T-helper 17 cell (primary cell): Measurements from ENCODE around the gene EIF4B. TPM values are rescaled to one million over a fixed set of nuclear protein-coding genes. Genes with fewer than 3 reads are reported as not detected.
"Not testable (repeated sequence)": the region's sequence is repeated elsewhere in the genome, so short reads cannot be mapped to it uniquely, and the experiment has no call there.

Experiments used
- ATAC-seq: fragments of 150-1000 bp; cut with Tn5 transposase; 2 replicates; pipeline ENCODE4 v1.10.0; 2021; ENCODE audit warnings: mild to moderate bottlenecking, moderate library complexity
- DNase-seq, 3 donors: peaks; one replicate each; pipeline versions ENCODE4 v3.0.0 to v3.0.0-alpha.2; 2020 to 2021
- H3K9me3 ChIP-seq: one replicate; pipeline ENCODE4 v1.7.0; 2013; ENCODE audit warnings: low read length, mild to moderate bottlenecking; ENCODE audit not compliant: control insufficient read depth, poor library complexity, severe bottlenecking
- H3K27ac Mint-ChIP-seq: one replicate; pipeline ENCODE4 v1.8.0; 2022; ENCODE audit warnings: mild to moderate bottlenecking, moderate library complexity, mixed read lengths
- H3K27me3 Mint-ChIP-seq: one replicate; pipeline ENCODE4 v1.8.0; 2022; ENCODE audit warnings: mixed read lengths
- H3K36me3 Mint-ChIP-seq: one replicate; pipeline ENCODE4 v1.8.0; 2022; ENCODE audit warnings: low read depth, mixed read lengths
- H3K4me1 Mint-ChIP-seq: one replicate; pipeline ENCODE4 v1.8.0; 2022; ENCODE audit warnings: mild to moderate bottlenecking, mixed read lengths
- H3K4me3 Mint-ChIP-seq: one replicate; pipeline ENCODE4 v1.8.0; 2022; ENCODE audit warnings: mild to moderate bottlenecking, moderate library complexity, mixed read lengths
- total RNA-seq, 4 donors: library from RNA in 2 of 4; stranded (reverse) in 2 of 4; gene quantifications; one replicate each; pipeline ENCODE4 v1.2.3 and lab custom pipeline; 2022 to 2026

EIF4B gene
- total RNA-seq, 2 donors from 2014 or later, result 635 to 667 TPM

- H3K4me3 Mint-ChIP-seq, result peak overlapping the region; percentile 99
- H3K27me3 Mint-ChIP-seq, result no peaks in the 10 kb centered on the region
- H3K27ac Mint-ChIP-seq, result peak overlapping the region; percentile 99
- DNase-seq, result no peak
- H3K9me3 ChIP-seq, result no peaks in the 10 kb centered on the region
- ATAC-seq, result no peak
- H3K36me3 Mint-ChIP-seq, result peaks cover 5% of the 10 kb centered on the region
- peaks cover 30% of the 10 kb centered on the region for H3K4me1 Mint-ChIP-seq
Observed at GRCh38 chr12:53007343-53007742, 1.1 kb downstream of the EIF4B start.

GRCh38 chr12:53008760-53009159 lies 2.5 kb downstream of the EIF4B start:
- H3K4me1 Mint-ChIP-seq, result peaks cover 31% of the 10 kb centered on the region
- not testable (repeated sequence) for H3K9me3 ChIP-seq, H3K27me3 Mint-ChIP-seq, DNase-seq, ATAC-seq, H3K36me3 Mint-ChIP-seq
- H3K4me3 Mint-ChIP-seq, result peak overlapping the region; percentile 85
- H3K27ac Mint-ChIP-seq, result peak overlapping the region; percentile 99

- peak overlapping the region; percentile 99 for H3K27ac Mint-ChIP-seq
Observed at GRCh38 chr12:53010955-53011354, 4.7 kb downstream of the EIF4B start.

GRCh38 chr12:53011889-53012288 lies 5.6 kb downstream of the EIF4B start:
- H3K4me1 Mint-ChIP-seq, result peaks cover 28% of the 10 kb centered on the region
- peak overlapping the region; percentile 99 for H3K27ac Mint-ChIP-seq
- H3K27me3 Mint-ChIP-seq, result no peaks in the 10 kb centered on the region
- DNase-seq, result no peak
- peaks cover 1% of the 10 kb centered on the region for H3K36me3 Mint-ChIP-seq
- H3K4me3 Mint-ChIP-seq, result no peak overlapping the region
- H3K9me3 ChIP-seq, result no peaks in the 10 kb centered on the region
- no peak for ATAC-seq

More at GRCh38 chr12:53010955-53011354, 4.7 kb downstream of the EIF4B start:
- no peak for ATAC-seq
- H3K27me3 Mint-ChIP-seq, result no peaks in the 10 kb centered on the region
- no peaks in the 10 kb centered on the region for H3K9me3 ChIP-seq
- DNase-seq, result no peak
- peaks cover 5% of the 10 kb centered on the region for H3K36me3 Mint-ChIP-seq
- H3K4me1 Mint-ChIP-seq, result peaks cover 30% of the 10 kb centered on the region
- no peak overlapping the region for H3K4me3 Mint-ChIP-seq

- Mint-ChIP-seq H3K4me3 (no peak overlapping the region), H3K4me1 (peaks cover 24% of the 10 kb centered on the region), H3K36me3 (no peaks in the 10 kb centered on the region), H3K27me3 (no peaks in the 10 kb centered on the region), H3K27ac (no peak overlapping the region)
- no peaks in the 10 kb centered on the region for H3K9me3 ChIP-seq
- ATAC-seq (no peak), DNase-seq (no peak)
Observed at GRCh38 chr12:53012928-53013327, 6.7 kb downstream of the EIF4B start.

GRCh38 chr12:53014709-53015108 lies 8.5 kb downstream of the EIF4B start:
- H3K9me3 ChIP-seq, result no peaks in the 10 kb centered on the region
- Mint-ChIP-seq H3K36me3 (no peaks in the 10 kb centered on the region), H3K27me3 (no peaks in the 10 kb centered on the region), H3K4me3 (no peak overlapping the region), H3K4me1 (peaks cover 18% of the 10 kb centered on the region), H3K27ac (peak overlapping the region; percentile 11)
- ATAC-seq (no peak), DNase-seq (no peak)

- DNase-seq (no peak), ATAC-seq (no peak)
- no peaks in the 10 kb centered on the region for H3K9me3 ChIP-seq
- H3K4me1 Mint-ChIP-seq, result peaks cover 12% of the 10 kb centered on the region
- no peak overlapping the region for H3K4me3 Mint-ChIP-seq
- H3K27ac Mint-ChIP-seq, result no peak overlapping the region
- H3K27me3 Mint-ChIP-seq, result no peaks in the 10 kb centered on the region
- H3K36me3 Mint-ChIP-seq, result peaks cover 19% of the 10 kb centered on the region
Observed at GRCh38 chr12:53025250-53025649, 19.0 kb downstream of the EIF4B start.

- not testable (repeated sequence) for H3K4me3 Mint-ChIP-seq, H3K27ac Mint-ChIP-seq, H3K27me3 Mint-ChIP-seq, DNase-seq, ATAC-seq, H3K9me3 ChIP-seq
- H3K36me3 Mint-ChIP-seq, result peaks cover 15% of the 10 kb centered on the region
- peaks cover 12% of the 10 kb centered on the region for H3K4me1 Mint-ChIP-seq
Observed at GRCh38 chr12:53027014-53027413, 20.8 kb downstream of the EIF4B start.

- DNase-seq (no peak), ATAC-seq (no peak)
- Mint-ChIP-seq H3K4me3 (no peak overlapping the region), H3K27me3 (no peaks in the 10 kb centered on the region), H3K4me1 (peaks cover 7% of the 10 kb centered on the region), H3K27ac (peak overlapping the region; percentile 62), H3K36me3 (peaks cover 11% of the 10 kb centered on the region)
- H3K9me3 ChIP-seq, result no peaks in the 10 kb centered on the region
Observed at GRCh38 chr12:53031616-53032015, 25.4 kb downstream of the EIF4B start.

- not testable (repeated sequence) for H3K4me3 Mint-ChIP-seq, ATAC-seq, H3K36me3 Mint-ChIP-seq, DNase-seq, H3K4me1 Mint-ChIP-seq, H3K27me3 Mint-ChIP-seq, H3K9me3 ChIP-seq
- H3K27ac Mint-ChIP-seq, result peak overlapping the region; percentile 49
Observed at GRCh38 chr12:53033832-53034231, 27.6 kb downstream of the EIF4B start.

GRCh38 chr12:53034459-53034858 lies 28.2 kb downstream of the EIF4B start:
- no peak overlapping the region for H3K4me3 Mint-ChIP-seq
- H3K27ac Mint-ChIP-seq, result no peak overlapping the region
- no peaks in the 10 kb centered on the region for H3K27me3 Mint-ChIP-seq
- ATAC-seq (no peak), DNase-seq (no peak)
- H3K4me1 Mint-ChIP-seq, result peaks cover 11% of the 10 kb centered on the region
- peaks cover 8% of the 10 kb centered on the region for H3K36me3 Mint-ChIP-seq
- H3K9me3 ChIP-seq, result no peaks in the 10 kb centered on the region

GRCh38 chr12:53036802-53037201 lies 30.5 kb downstream of the EIF4B start:
- no peak for ATAC-seq
- Mint-ChIP-seq H3K27ac (no peak overlapping the region), H3K4me1 (peaks cover 11% of the 10 kb centered on the region), H3K36me3 (peaks cover 8% of the 10 kb centered on the region), H3K27me3 (no peaks in the 10 kb centered on the region), H3K4me3 (no peak overlapping the region)
- DNase-seq, result no peak
- H3K9me3 ChIP-seq, result no peaks in the 10 kb centered on the region

- Mint-ChIP-seq H3K4me3 (no peak overlapping the region), H3K4me1 (peaks cover 16% of the 10 kb centered on the region), H3K27ac (no peak overlapping the region), H3K27me3 (no peaks in the 10 kb centered on the region), H3K36me3 (peaks cover 4% of the 10 kb centered on the region)
- DNase-seq, result no peak
- no peaks in the 10 kb centered on the region for H3K9me3 ChIP-seq
- ATAC-seq, result no peak
Observed at GRCh38 chr12:53039851-53040250, 33.6 kb downstream of the EIF4B start.

GRCh38 chr12:53042607-53043454 lies 36.6 kb downstream of the EIF4B start:
- no peak overlapping the region for H3K27ac Mint-ChIP-seq

More at GRCh38 chr12:53042607-53043454, 36.6 kb downstream of the EIF4B start:
- ATAC-seq (no peak), DNase-seq (no peak)
- peaks cover 2% of the 10 kb centered on the region for H3K36me3 Mint-ChIP-seq
- no peaks in the 10 kb centered on the region for H3K27me3 Mint-ChIP-seq
- peak overlapping the region; percentile 25 for H3K4me3 Mint-ChIP-seq
- peaks cover 29% of the 10 kb centered on the region for H3K4me1 Mint-ChIP-seq
- no peaks in the 10 kb centered on the region for H3K9me3 ChIP-seq
